GM04504 (cell line): ENCODE measurements around the gene PLA2G5.
"Not testable (repeated sequence)": the region's sequence is repeated elsewhere in the genome, so short reads cannot be mapped to it uniquely, and the experiment has no call there.

Experiments
- DNase-seq: peaks from one replicate; pipeline ENCODE4 v3.0.0-alpha.2; 2012; ENCODE audit warnings: low read depth

PLA2G5 gene

DNA sequence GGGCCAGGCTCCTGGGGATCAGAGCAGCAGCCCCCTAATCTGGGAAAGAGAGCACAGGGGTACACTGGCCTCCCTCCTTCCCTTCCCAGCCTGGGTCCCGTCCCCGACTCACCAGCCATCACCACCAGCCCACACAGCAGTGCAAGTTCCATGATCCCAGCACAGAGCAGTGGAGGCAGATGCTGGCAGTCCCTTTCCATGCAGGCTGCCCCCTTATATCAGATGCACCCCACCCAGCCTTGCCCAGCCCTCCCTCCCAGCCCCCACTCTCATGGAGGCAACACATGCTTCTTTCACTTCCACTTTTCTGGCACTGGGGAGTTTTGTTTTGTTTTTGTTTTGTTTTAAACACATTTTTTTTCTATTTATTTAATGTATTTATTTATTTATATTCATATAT, 49.4 kb downstream of the PLA2G5 start, which contains the start of gene PLA2G2D:
Gene PLA2G2D (minus strand): TSS at position 190 of the 400 bp plus-strand sequence. CDS start 38 bp downstream, at position 152.
- DNase-seq, result no peak

- DNase-seq, result no peak
Observed at GRCh38 chr1:20120796-20121195, 50.8 kb downstream of the PLA2G5 start.

GRCh38 chr1:20123722-20124455, 53.9 kb downstream of the PLA2G5 start:
- no peak for DNase-seq

GRCh38 chr1:20124456-20125057, 54.6 kb downstream of the PLA2G5 start:
- peak; percentile 50 for DNase-seq

DNA sequence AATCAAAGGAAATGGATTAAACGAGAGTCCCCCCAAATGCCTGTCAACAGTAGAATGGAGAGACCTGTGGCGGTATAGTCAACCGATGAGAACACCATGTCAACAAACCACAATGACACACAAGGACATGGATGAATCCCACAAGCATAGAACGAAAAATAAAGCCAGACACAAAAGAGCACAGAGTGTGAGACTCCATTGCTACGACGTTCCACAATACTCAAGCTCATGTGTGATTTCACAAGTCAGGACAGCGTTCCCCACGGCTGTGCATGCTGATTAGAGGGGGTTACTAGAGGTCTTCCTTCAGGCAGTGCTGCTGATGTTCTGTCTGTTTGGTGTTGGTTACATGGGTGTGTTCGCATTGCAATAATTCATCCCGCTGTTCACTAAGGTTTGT, 55.1 kb downstream of the PLA2G5 start:
- no peak for DNase-seq

- no peak for DNase-seq
Observed at GRCh38 chr1:20126041-20126805, 56.2 kb downstream of the PLA2G5 start.

DNA sequence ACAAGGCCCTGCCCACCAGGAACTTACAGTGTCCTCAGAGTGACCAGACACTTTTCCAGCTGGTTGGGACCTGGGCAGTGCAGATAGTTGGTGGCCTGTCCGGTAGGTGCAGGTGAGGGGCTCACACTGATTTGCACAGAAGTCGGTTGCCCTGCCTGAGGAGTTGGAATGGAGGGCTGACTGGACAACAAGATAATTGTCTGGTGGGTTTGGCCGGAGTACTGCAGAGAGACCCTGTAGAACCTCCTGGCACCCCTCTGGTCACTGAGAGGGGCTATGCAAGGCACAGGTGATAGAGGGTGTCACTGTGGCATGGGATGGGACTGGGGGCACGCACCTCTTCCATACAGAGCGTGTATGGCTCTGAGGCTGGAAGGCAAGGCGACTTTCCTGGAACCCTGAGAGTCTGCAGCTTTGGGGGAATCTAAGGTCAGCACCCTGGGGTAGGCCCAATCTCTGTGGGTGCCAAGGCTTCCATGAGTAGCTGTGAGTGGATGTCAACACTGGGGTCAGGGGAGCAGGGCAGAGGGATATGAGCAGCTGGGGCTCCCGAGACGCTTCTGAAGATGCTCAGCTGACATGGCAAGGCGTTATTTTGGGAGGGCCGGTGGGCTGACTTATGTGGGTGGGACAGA, 56.9 kb downstream of the PLA2G5 start:
- no peak for DNase-seq

GRCh38 chr1:20130518-20130917, 60.5 kb downstream of the PLA2G5 start:
- DNase-seq, result not testable (repeated sequence)

GRCh38 chr1:20134995-20135394, 65.0 kb downstream of the PLA2G5 start:
- DNase-seq, result no peak

- no peak for DNase-seq
Observed at GRCh38 chr1:20136249-20136648, 66.3 kb downstream of the PLA2G5 start.

- DNase-seq, result no peak
Observed at GRCh38 chr1:20137055-20137454, 67.1 kb downstream of the PLA2G5 start.

- no peak for DNase-seq
Observed at GRCh38 chr1:20137604-20138003, 67.6 kb downstream of the PLA2G5 start.

GRCh38 chr1:20138346-20138745, 68.4 kb downstream of the PLA2G5 start:
- no peak for DNase-seq

GRCh38 chr1:20138961-20139550, 69.1 kb downstream of the PLA2G5 start, which contains the start of gene PLA2G2F:
Gene PLA2G2F, plus strand, starts transcription at chr1:20139323. Its CDS starts 105 bp downstream, at chr1:20139428.
- DNase-seq, result no peak

- DNase-seq, result no peak
Observed at GRCh38 chr1:20139776-20140612, 70.0 kb downstream of the PLA2G5 start.

- DNase-seq, result no peak
Observed at GRCh38 chr1:20141001-20141400, 71.0 kb downstream of the PLA2G5 start.

DNA sequence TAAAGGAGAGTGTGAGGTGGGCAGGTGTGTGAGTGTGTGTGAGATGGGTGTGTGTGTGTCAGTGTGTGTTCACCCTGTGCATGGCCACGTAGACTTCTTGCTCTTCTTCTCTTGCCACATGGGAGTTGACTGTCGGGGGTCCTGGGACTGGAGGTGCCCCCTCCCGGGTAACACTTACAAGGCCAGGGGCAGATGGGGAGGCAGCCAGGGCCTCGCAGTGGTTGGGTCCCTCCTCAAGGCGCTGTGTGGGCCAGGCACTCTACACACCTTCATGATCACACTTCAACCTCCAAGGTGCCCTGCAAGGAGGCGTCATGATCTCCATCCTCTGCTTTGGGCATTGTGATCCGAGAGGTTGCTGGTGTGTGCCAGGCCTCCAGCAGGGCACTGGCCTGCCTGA, 71.5 kb downstream of the PLA2G5 start:
- no peak for DNase-seq
